Measurements from ENCODE around the gene DES. TPM values are rescaled to one million over a fixed set of nuclear protein-coding genes. Genes with fewer than 3 reads are reported as not detected.
A peak's percentile ranks its signal among the peaks of the same experiment; 100 is the strongest.

Gene DES
- total and polyA plus RNA-seq, 2 of the 4 experiments (the other 2 are of a cell fraction): 4.3 to 4.9 TPM

- H3K9me1 ChIP-seq (ENCODE audit: insufficient read depth, low read length): peaks cover 14% of the 10 kb centered on the region
- TF ChIP-seq RCOR1 (IDR thresholded peaks at IDR 0.05; ENCODE audit: insufficient replicate concordance, low read length) (no peak), MAFK (IDR thresholded peaks at IDR 0.05; ENCODE audit: low read depth, low read length) (no peak), BHLHE40 (IDR thresholded peaks at IDR 0.05; ENCODE audit: low read depth, low read length) (peak; percentile 57), NFE2L2 (IDR thresholded peaks at IDR 0.05; ENCODE audit: low read depth, low read length) (no peak), CTCF (conservative IDR thresholded peaks at IDR 0.05; ENCODE audit: low read depth, low read length) (no peak), FOS (IDR thresholded peaks at IDR 0.05; ENCODE audit: low read depth, low read length) (no peak), CEBPB (IDR thresholded peaks at IDR 0.05; ENCODE audit: low read depth, low read length) (no peak), SMC3 (IDR thresholded peaks at IDR 0.05; ENCODE audit: low read depth, low read length) (no peak), POLR2A (IDR thresholded peaks at IDR 0.05; ENCODE audit: low read depth, low read length) (peak; percentile 57; the same call in 1 of the 2 replicates), MAZ (IDR thresholded peaks at IDR 0.05; ENCODE audit: borderline replicate concordance, low read depth, low read length) (no peak), USF2 (IDR thresholded peaks at IDR 0.05; ENCODE audit: low read depth, low read length) (peak; percentile 74), RAD21 (IDR thresholded peaks at IDR 0.05; ENCODE audit: low read length) (no peak), RFX5 (IDR thresholded peaks at IDR 0.05; ENCODE audit: low read depth, low read length) (no peak), MXI1 (IDR thresholded peaks at IDR 0.05; ENCODE audit: borderline replicate concordance, low read depth, low read length) (peak; percentile 69; the same call in 1 of the 2 replicates), CHD1 (IDR thresholded peaks at IDR 0.05; ENCODE audit: low read depth, low read length) (no peak)
- H3K23ac ChIP-seq (ENCODE audit: low read depth, low read length): peak within 1 kb of the TSS; percentile 59
- peak within 1 kb of the TSS; percentile 95 for H2AK9ac ChIP-seq (replicated peaks; ENCODE audit: low read depth, low read length, poor library complexity)
- peak; percentile 89 for DNase-seq
- peak within 1 kb of the TSS; percentile 91 to 96 for H4K8ac ChIP-seq (ENCODE audit: low read depth in 2 of 2, low read length in 2 of 2)
- in situ Hi-C loops (cut with MboI; ENCODE audit: low sequenced_read_pairs) (no loop called here), dilution Hi-C loops (cut with HindIII; ENCODE audit: low sequenced_read_pairs, unreplicated experiment) (no loop called here), intact Hi-C loops (cut with micrococcal nuclease) (loop anchor here (5.0 kb wide), 1 partner anchor 210 kb away; the partner anchor contains the start of genes CNPPD1 and RETREG2)
- no CpG with 5 or more reads among the region's 76 CpGs for WGBS, 2 experiments (ENCODE audit: extremely low coverage in 2 of 2, insufficient read length in 1 of 2)
- H3K4me2 ChIP-seq (ENCODE audit: low read depth, low read length): peak within 1 kb of the TSS; percentile 85
- ChIA-PET CTCF (interaction anchor here (1.0 to 1.7 kb wide), 5 partner anchors 16 to 179 kb away, joined by 3 to 5 read pairs (median 3); no protein-coding TSS in a partner anchor), POLR2A (ENCODE audit: unreplicated experiment) (interaction anchor here (0.5 to 0.9 kb wide), 7 partner anchors 12 to 1245 kb away, joined by 3 to 16 read pairs (median 5); no protein-coding TSS in a partner anchor)
- H4K20me1 ChIP-seq (ENCODE audit: insufficient read depth, low read length): no peaks in the 10 kb centered on the region
- H2AFZ ChIP-seq (replicated peaks; ENCODE audit: low read length, poor library complexity): peak within 1 kb of the TSS; percentile 97
- H4K5ac ChIP-seq (ENCODE audit: low read depth, low read length): peak within 1 kb of the TSS; percentile 84
- H3K18ac ChIP-seq (ENCODE audit: low read depth, low read length): peak within 1 kb of the TSS; percentile 64
- peak within 1 kb of the TSS; percentile 83 for H3K9ac ChIP-seq (ENCODE audit: low read depth, low read length)
- H3K56ac ChIP-seq (ENCODE audit: extremely low read depth, insufficient read depth, low read length): peak within 1 kb of the TSS; percentile 88
- no peaks in the 10 kb centered on the region for H3K9me3 ChIP-seq (ENCODE audit: control insufficient read depth, insufficient read depth, low read length)
- H2BK5ac ChIP-seq (ENCODE audit: low read depth, low read length, poor library complexity, severe bottlenecking): peak within 1 kb of the TSS; percentile 90
- H3K14ac ChIP-seq (replicated peaks; ENCODE audit: low read depth, low read length): peak within 1 kb of the TSS; percentile 85
- peak; percentile 75 for ATAC-seq (ENCODE audit: low read depth)
- H2BK15ac ChIP-seq (ENCODE audit: low read depth, low read length): peak within 1 kb of the TSS; percentile 36; the same call in 1 of the 3 replicates
- no TSS peak for BruUV-seq (replicated peaks)
- peak within 1 kb of the TSS; percentile 59 for H2BK120ac ChIP-seq (ENCODE audit: low read depth, low read length)
- peaks cover 26% of the 10 kb centered on the region for H3K4me1 ChIP-seq (ENCODE audit: control insufficient read depth, insufficient read depth, low read length)
- peak within 1 kb of the TSS; percentile 91 for H3K27ac ChIP-seq (ENCODE audit: insufficient read depth, low read length)
- peak within 1 kb of the TSS; percentile 66; the same call in 1 of the 2 replicates for H2AK5ac ChIP-seq (ENCODE audit: low read depth, low read length)
- no peaks in the 10 kb centered on the region for H3K27me3 ChIP-seq (ENCODE audit: control insufficient read depth, insufficient read depth, low read length)
- H4K91ac ChIP-seq (ENCODE audit: insufficient read depth, low read depth, low read length): peak within 1 kb of the TSS; percentile 88
- H3K79me1 ChIP-seq (ENCODE audit: low read depth in 1 of 2, low read length in 2 of 2): peaks cover 15 to 22% of the 10 kb centered on the region in 2 experiments
- H3K36me3 ChIP-seq (ENCODE audit: control insufficient read depth, insufficient read depth, low read length): peaks cover 33% of the 10 kb centered on the region
- no peak within 1 kb of the TSS for H2BK20ac ChIP-seq (ENCODE audit: low read depth, low read length)
- peak within 1 kb of the TSS; percentile 63 for H3K4me3 ChIP-seq (ENCODE audit: insufficient read depth, low read depth, low read length)
- peak within 1 kb of the TSS; percentile 89 for H3K4ac ChIP-seq (ENCODE audit: low read depth, low read length)
Observed at GRCh38 chr2:219387306-219388120, 30.7 kb upstream of the DES start, which contains the start of gene DNPEP. TSS of gene DNPEP (minus strand) at chr2:219387912. CDS start at chr2:219387794, 118 bp downstream.
